ENCODE measurements around the gene STX8.

STX8 gene

GRCh38 chr17:9221147-9221921 lies 354.3 kb downstream of the STX8 start:
- DNase-seq: no peak

GRCh38 chr17:9220398-9221146 lies 355.0 kb downstream of the STX8 start:
- no peak for DNase-seq

DNA sequence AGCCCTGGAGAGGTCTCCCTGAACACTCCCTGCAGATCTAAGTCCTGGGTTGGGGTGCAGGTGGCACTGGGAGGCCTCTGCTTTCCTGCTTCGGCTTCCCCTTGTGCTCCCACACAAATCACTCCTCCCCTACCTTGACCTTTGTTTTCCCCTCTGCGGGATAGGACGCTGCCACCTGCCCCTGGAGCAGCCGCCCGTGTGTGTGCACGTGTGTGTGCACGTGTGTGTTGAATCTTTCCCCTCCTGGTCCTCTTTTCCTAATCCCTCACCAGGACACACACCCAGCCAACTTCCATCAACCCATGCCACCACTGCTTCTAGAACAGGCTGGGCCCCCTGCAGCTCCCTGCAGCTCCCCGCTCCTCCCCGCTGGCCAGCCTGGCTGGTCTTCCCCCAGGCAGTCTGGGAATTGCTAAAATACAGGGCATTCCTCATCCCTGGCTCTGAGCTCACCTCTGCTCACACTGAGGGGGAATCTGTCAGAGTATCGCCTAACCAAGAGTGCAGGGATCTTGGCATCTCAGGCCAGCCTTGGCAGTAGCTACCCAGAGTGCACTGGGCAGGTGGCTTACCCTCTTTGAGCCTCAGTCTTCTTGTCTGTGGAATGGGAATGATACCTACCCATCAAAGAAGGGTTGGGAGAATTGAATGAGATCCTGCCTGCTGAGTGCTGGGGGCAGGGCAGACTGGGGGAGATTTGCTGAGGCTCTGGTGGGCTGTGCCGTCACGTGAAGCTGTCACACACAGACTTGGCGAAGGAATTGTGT lies 355.8 kb downstream of the STX8 start:
- DNase-seq: no peak

DNA sequence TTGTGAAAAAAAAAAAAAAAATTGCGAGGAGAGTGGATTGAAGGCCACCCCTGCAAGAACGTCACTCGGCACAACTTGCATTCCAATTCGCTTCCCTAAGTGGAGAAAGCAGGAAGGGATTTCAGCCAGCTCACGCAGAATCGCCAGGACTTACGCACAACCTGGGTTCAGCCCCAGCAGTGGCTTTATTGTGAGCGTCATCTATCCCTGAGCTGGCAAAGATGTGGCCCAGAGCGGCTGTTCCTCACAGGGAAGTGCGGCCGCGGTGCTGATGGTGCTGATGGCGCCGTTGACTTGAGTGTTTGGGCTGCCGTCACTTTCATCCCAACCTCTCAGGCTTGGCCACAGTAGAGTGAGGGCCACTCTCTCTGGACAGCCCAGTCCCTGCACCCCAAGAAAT lies 356.7 kb downstream of the STX8 start:
- no peak for DNase-seq

DNA sequence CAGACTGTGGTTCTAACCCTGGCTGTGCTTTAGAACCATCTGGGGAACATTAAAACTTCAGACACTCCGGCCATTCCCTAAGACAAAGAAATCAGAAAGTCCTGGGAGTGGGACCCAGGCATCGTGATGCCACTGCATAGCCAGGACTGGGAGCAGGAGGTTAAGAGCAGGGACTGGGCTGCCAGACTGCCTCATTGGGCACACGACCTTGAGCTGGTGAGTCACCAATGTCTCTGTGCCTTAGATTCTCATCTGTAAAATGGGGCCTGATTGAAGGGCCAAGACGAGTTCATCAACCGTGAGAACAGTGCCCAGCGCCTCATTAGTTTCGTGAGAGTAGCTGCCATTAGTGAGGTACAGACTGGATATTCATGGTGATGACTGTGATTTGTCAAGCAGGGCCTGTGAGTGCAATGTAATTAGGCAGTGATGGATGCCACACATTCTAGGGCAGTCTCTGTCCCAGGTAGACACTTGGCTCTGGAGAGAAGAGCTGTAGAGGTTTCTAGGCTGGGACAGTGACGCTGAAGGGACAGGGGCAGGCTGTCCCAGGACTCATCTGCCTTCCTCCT lies 357.5 kb downstream of the STX8 start:
- no peak for DNase-seq

DNA sequence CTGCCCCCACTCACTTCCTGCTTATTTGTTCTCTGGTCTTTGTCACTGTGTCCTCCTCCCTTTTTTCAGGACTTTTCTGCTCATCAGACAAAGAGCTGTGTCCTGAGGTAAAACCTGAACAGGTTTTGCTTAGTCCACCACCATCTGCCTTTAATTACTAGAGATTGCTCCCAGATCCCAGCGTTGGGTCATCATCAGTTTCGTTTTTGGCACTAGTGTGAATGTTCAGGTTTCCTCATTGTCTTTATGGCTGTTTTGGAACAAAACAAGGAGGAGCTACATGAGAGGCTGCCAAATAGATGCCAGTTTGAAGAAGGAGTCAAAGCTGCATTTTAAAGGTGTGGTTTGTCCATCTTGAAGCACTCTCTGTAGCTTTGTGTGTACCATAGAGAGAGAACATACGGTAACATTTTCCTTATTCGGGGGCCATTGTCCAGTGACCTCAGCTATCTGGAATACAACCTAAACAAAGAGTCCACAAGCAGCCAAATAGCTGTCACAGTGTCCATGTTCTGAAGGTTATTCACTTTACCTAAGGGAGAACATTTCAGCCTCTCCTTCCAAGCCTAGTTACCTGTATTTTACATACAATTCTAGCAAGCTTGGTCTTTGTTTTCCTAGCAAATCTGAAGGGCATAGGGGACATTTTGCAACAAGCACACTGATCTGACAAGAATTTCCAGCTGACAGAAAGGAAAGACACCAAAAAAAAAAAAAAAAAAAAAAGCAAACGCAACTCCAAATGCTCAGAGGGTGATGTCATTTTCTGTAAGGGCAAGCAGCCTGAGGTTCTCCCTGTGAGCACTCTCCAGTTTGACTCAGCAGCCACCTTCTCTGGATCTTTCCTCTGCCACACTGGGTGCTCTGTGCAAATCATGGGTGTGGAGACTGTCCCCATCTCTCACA lies 358.2 kb downstream of the STX8 start:
- no peak for DNase-seq

DNA sequence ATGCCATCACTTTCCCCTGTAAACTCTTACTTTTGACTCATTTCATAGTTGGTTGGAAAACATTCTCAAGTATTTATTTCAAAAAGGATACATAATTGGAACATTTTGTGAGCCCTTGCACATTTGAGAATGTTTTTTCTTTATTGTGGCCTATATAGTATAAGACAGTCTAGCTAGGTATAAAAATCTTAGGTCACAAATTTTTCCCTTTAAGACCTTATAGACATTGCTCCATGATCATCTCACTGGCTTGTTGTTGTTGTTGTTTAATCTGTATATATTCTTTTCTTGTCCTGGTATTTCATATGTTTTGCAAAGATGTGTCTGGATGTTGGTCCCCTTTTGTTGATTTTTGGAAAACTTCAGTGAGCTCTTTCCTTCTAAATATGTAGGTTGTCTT lies 360.2 kb downstream of the STX8 start:
- DNase-seq: no peak

DNA sequence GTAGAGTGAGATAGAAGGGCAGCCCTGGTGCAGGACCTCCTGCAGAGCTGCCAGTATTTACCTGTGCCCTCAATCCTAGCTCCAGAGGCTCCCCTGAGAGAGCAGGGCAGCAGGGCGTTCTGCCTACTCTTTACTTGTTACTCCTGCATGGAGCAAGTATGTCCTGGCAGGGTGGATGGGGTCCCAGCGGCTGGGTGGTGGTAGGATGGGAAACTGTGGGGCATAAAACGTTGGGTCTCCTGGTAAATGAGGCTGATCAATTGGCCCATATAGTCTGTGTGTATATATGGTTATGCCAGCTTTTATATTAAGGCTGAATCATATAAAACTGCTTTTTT lies 362.3 kb downstream of the STX8 start:
- DNase-seq: no peak

DNA sequence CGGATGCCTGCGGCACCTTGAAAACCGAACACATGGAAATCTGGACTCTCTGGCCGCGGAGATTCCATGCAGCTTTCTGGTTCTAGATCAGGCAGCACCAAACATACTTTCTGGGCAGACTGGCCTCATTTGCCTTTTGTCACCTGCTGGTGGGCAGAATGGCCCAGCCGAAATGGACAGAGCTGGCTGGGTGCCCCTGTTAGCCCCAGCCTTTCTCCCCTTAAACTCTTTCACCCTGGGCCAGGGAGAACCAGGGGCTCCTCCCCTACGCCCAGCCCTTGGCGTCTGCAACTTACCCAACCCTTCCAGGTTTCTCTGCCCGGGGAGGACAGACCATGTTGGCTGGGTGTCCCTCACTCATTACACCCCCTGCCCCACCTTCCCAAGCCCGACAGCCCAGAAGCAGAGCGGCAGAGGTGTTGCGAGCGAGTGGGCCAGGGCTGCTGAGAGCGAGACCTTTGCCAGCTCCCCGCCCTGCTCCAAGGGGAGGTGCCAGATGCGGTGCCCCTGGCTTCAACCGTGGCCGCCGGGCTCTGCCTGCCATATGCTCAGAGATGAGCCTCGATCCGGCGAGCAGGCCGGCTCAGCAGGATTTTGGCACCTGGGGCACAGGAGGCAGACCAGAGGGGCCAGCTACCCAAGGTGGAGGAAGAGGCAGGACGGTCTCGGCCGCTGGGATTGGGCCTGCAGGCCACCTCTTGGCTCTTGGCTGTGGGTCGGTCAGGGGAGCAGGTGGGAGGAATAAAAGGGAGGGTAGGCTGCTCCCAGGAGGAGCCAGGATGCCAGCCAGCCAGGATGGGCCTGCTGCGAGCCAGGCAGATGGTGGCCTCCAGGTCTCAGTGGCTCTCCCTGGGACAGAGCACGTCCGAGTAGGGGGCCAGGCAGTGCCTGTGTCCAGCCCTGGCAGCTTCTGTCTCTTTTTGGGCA lies 363.0 kb downstream of the STX8 start:
- DNase-seq: no peak

GRCh38 chr17:9211133-9211765 lies 364.4 kb downstream of the STX8 start:
- no peak for DNase-seq

GRCh38 chr17:9209781-9210370 lies 365.7 kb downstream of the STX8 start:
- DNase-seq: no peak

GRCh38 chr17:9209347-9209746 lies 366.3 kb downstream of the STX8 start:
- DNase-seq: no peak

DNA sequence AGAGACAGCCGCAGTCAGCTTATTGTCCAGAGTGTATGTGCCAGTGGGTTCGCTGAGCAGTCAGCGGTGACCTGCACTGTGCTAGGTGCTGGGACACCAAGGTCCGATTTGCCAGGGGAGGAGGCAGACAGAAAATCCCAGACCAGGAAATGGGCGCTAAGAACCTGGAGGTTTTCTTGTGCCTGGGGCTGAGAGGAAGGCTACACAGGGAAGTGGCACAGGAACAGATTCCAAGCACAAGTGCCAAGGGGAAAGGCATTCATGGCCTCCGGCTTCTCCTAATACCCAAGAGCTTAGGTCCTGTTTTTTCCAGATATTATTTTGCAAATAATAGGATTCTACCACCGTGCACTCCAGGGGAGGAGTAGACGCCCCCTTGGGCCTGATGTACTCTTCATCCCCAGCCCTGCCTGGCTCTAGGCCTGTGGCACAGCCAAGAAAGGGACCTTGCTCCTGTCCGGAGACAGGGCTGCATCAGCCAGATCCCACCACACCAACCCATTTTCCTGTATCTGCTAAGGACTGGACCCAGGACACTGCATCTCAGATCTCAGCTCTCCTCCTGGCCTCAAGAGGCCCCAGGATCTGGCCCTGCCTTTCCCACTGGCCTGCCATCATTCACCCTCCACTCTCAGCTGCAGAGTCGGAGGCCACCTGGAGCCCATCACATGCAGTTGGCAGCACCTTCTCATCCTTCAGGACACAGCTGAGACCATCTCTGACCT lies 367.1 kb downstream of the STX8 start:
- DNase-seq: no peak

GRCh38 chr17:9206741-9207332 lies 368.8 kb downstream of the STX8 start:
- DNase-seq: no peak

GRCh38 chr17:9206410-9206703 lies 369.3 kb downstream of the STX8 start:
- DNase-seq: no peak

GRCh38 chr17:9205520-9206409 lies 369.9 kb downstream of the STX8 start:
- no peak for DNase-seq

- DNase-seq: no peak
These were observed 370.8 kb downstream of the STX8 start for GRCh38 chr17:9204637-9205329.
